Left lung (tissue), 10 donors: ENCODE results near the gene ABCA7. TPM values are rescaled to one million over a fixed set of nuclear protein-coding genes. Genes with fewer than 3 reads are reported as not detected.
A peak's percentile ranks its signal among the peaks of the same experiment; 100 is the strongest.

ENCODE experiments used
- ATAC-seq: fragments of 200-7000 bp; cut with Tn5 transposase; one replicate; pipeline ENCODE4 v1.9.1; 2020; ENCODE audit warnings: moderate library complexity
- DNase-seq, 4 donors: peaks; one replicate each; pipeline ENCODE4 v3.0.0-alpha.2; 2013 to 2020
- H3K27ac ChIP-seq, 2 donors: fragments of 200-600 bp; sonication (generic) in 1 of 2; one replicate each; pipeline versions ENCODE4 v1.5.0 to v1.8.0; 2020 to 2021
- H3K27me3 ChIP-seq, 2 donors: fragments of 200-600 bp; sonication (generic) in 1 of 2; one replicate each; pipeline versions ENCODE4 v1.5.0 to v1.8.0; 2020 to 2021
- H3K36me3 ChIP-seq, 2 donors: fragments of 200-600 bp; sonication (generic) in 1 of 2; one replicate each; pipeline versions ENCODE4 v1.5.0 to v1.8.0; 2020 to 2021
- H3K4me1 ChIP-seq, 2 donors: fragments of 200-600 bp; one replicate each; pipeline ENCODE4 v1.8.0; 2021
- H3K4me3 ChIP-seq, 2 donors: fragments of 200-600 bp; sonication (generic) in 1 of 2; one replicate each; pipeline versions ENCODE4 v1.5.0 to v1.8.0; 2020 to 2021; ENCODE audit warnings: mild to moderate bottlenecking in 1 of 2
- H3K9me3 ChIP-seq, 2 donors: fragments of 200-600 bp; sonication (generic) in 1 of 2; one replicate each; pipeline versions ENCODE4 v1.5.0 to v1.8.0; 2020 to 2021
- intact Hi-C, 2 donors: fragments of 100-400 bp; cut with DNase I; formaldehyde crosslinking; loops; one replicate each; pipeline versions ENCODE4 v1.11.2 to v1.14.2; 2022
- polyA plus RNA-seq, 6 donors: library from polyadenylated mRNA; unstranded; fragments of 120-200 nt; gene quantifications; one replicate each; pipeline ENCODE4 v1.2.1, GENCODE V29; 2013; ENCODE audit not compliant: insufficient read length in 6 of 6
- total RNA-seq, 2 donors: library from RNA; stranded (reverse); fragmentation: NEBNext Ultra II Directional; extraction: Animal tissue kit (Norgen Biotek cat#: 25700); gene quantifications; one replicate each; pipeline ENCODE4 v1.2.1, GENCODE V29; 2021
- TF ChIP-seq, protein P1 (sequence below), 2 donors: fragments of 200-600 bp; sonication (generic) in 1 of 2; IDR thresholded peaks; one replicate each; pipeline versions ENCODE4 v1.5.0 to v1.8.0; 2021; ENCODE audit warnings: antibody characterized with exemption in 2 of 2
- donor health status: DM: no; HTN: yes; CAD: no.
- donor health status: DM: no; HTN: no; CAD: no.

ABCA7 gene
- total and polyA plus RNA-seq, 8 donors, result 3.3 to 52.2 (median 4.9) TPM

GRCh38 chr19:1082165-1082927 lies 42.4 kb downstream of the ABCA7 start:
- Histone ChIP-seq H3K27ac (no peak overlapping the region), H3K36me3 (peaks cover 0 to 81% of the 10 kb centered on the region in 2 donors)
- DNase-seq, result peak in 3 of 4 donors; percentile 81 to 92 (median 89)

DNA sequence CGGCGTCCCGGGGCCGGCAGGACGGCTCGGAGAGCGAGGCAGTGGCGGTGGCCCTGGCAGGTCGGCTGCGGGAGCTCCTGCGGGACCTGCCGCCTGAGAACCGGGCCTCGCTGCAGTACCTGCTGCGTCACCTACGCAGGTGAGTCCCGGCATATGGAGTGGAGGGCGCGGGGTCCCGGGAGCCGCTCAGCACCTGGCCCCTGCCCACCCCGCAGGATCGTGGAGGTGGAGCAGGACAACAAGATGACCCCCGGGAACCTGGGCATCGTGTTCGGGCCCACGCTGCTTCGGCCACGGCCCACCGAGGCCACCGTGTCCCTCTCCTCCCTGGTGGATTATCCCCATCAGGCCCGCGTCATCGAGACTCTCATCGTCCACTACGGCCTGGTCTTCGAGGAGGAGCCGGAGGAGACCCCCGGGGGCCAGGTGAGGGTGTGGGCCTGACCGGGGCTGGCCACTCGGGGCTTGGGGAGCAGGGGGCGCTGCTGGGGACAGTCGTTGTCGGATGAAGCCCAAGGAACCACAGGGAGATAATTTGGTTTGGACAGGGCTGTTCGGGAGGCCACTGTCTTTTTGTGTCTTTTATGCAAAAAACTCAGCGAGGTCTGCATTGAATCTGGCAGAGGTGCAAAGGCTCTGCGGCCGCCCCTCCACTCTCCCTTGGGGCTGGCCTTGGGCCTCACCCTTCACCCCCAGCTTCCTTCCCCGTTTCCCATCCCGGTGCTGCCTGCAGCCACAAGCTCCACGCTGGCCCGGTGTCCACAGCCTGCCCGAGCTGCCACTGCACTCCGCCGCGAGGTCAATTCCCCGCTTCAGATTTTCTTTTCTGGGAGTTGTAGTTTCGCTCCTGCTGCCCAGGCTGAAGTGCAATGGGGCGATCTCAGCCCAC lies 43.3 kb downstream of the ABCA7 start:
- intact Hi-C loops, result no loop called here
- H3K9me3 ChIP-seq, result no peaks in the 10 kb centered on the region
- H3K4me1 ChIP-seq, result peaks cover 6 to 51% of the 10 kb centered on the region in 2 donors
- DNase-seq, result peak in 1 of 4 donors; percentile 77
- H3K27ac ChIP-seq, result no peak overlapping the region
- peaks cover 0 to 90% of the 10 kb centered on the region in 2 donors for H3K36me3 ChIP-seq
- TF ChIP-seq, protein P1, sequence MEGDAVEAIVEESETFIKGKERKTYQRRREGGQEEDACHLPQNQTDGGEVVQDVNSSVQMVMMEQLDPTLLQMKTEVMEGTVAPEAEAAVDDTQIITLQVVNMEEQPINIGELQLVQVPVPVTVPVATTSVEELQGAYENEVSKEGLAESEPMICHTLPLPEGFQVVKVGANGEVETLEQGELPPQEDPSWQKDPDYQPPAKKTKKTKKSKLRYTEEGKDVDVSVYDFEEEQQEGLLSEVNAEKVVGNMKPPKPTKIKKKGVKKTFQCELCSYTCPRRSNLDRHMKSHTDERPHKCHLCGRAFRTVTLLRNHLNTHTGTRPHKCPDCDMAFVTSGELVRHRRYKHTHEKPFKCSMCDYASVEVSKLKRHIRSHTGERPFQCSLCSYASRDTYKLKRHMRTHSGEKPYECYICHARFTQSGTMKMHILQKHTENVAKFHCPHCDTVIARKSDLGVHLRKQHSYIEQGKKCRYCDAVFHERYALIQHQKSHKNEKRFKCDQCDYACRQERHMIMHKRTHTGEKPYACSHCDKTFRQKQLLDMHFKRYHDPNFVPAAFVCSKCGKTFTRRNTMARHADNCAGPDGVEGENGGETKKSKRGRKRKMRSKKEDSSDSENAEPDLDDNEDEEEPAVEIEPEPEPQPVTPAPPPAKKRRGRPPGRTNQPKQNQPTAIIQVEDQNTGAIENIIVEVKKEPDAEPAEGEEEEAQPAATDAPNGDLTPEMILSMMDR (IDR thresholded peaks at IDR 0.05), result no peak
- ATAC-seq, result no peak
- H3K4me3 ChIP-seq, result peak overlapping the region in 1 of 2 donors; percentile 14
- no peaks in the 10 kb centered on the region for H3K27me3 ChIP-seq

More at GRCh38 chr19:1082165-1082927, 42.4 kb downstream of the ABCA7 start:
- Histone ChIP-seq H3K4me1 (peaks cover 6 to 50% of the 10 kb centered on the region in 2 donors), H3K9me3 (no peaks in the 10 kb centered on the region), H3K4me3 (peak overlapping the region in 1 of 2 donors; percentile 14), H3K27me3 (no peaks in the 10 kb centered on the region)
- ATAC-seq, result peak; percentile 93
- TF ChIP-seq, protein P1 (IDR thresholded peaks at IDR 0.05), result no peak
- intact Hi-C loops, result no loop called here

- DNase-seq (peak in 1 of 4 donors; percentile 76), ATAC-seq (no peak)
- Histone ChIP-seq H3K27ac (no peak overlapping the region), H3K36me3 (peaks cover 0 to 97% of the 10 kb centered on the region in 2 donors), H3K4me3 (no peak overlapping the region), H3K4me1 (peaks cover 6 to 62% of the 10 kb centered on the region in 2 donors), H3K27me3 (no peaks in the 10 kb centered on the region), H3K9me3 (no peaks in the 10 kb centered on the region)
- intact Hi-C loops, result no loop called here
- TF ChIP-seq, protein P1 (IDR thresholded peaks at IDR 0.05), result no peak
Observed at GRCh38 chr19:1084024-1084868, 44.3 kb downstream of the ABCA7 start.

DNA sequence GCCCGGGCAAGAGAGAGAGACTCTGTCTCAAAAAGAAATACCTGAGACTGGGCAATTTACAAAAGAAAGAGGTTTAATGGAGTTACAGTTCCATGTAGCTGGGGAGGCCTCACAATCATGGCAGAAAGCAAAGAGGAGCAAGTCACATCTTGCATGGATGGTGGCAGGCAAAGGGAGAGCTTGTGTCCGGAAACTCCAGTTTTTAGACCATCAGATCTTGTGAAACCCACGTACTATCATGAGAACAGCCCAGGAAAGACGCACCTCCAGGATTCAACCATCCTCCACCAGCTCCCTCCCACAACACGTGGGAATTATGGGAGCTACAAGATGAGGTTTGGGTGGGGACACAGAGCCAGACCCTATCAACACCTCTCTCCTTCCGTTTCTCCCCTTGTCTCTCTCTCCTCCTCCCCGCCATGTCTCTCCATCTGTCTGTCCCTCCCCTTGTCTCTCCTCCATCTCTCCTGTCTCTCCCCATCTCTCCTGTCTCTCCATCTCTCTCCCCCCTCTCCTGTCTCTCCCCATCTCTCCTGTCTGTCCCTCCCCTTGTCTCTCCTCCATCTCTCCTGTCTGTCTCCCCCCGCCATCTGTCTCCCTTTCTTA lies 45.2 kb downstream of the ABCA7 start:
- peaks cover 6 to 70% of the 10 kb centered on the region in 2 donors for H3K4me1 ChIP-seq
- no peak for ATAC-seq
- H3K27ac ChIP-seq, result peak overlapping the region in 1 of 2 donors; percentile 13
- intact Hi-C loops, result no loop called here
- TF ChIP-seq, protein P1 (IDR thresholded peaks at IDR 0.05), result no peak
- no peak overlapping the region for H3K4me3 ChIP-seq
- no peak for DNase-seq
- no peaks in the 10 kb centered on the region for H3K9me3 ChIP-seq
- no peaks in the 10 kb centered on the region for H3K27me3 ChIP-seq
- peaks cover 0 to 97% of the 10 kb centered on the region in 2 donors for H3K36me3 ChIP-seq
